ENCODE results near the gene INHBE. TPM values are rescaled to one million over a fixed set of nuclear protein-coding genes. Genes with fewer than 3 reads are reported as not detected.

The INHBE gene
- total RNA-seq, 1 experiment from 2014 or later, result 13.9 TPM

DNA sequence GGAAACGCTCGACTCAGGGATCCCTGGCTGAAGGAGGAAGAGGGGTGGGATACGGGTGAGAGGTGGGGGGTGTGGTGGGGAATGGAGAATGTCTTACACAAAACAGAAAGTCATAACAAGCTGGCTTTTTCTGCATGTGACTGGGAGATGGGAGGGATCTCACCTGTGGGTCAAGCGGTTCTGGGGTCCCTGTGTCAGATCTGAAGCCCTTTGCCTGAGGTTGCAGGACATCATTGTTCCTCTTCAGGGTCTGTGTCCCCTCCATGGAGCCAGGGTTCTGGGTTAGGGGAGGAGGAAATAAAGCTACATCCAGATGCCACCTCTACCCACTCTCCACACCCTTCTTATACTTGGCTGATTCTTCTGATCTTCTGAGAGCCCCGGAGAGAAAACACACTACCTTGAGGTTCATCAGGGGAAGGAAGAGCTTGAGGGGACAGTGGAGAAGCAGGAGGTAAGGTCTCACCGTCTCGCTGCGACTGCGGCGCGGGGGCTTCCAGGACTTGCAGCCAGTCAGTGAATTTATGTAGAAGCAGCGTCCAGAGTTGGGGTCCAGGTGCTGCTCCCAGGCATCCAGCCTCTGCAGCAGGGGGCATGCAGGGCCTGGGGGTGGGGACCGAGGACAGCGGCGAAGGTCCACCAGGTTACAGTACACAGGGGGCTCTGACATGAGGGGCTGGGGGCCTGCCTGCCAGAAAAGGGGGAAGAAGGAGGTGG, 22.0 kb downstream of the INHBE start:
- Histone ChIP-seq H3K4me1 (no peaks in the 10 kb centered on the region), H3K36me3 (ENCODE audit: control insufficient read depth, insufficient read depth, low read length) (no peaks in the 10 kb centered on the region), H3K9me3 (no peaks in the 10 kb centered on the region), H3K27me3 (replicated peaks; ENCODE audit: control insufficient read depth, insufficient read depth, low read length) (no peaks in the 10 kb centered on the region), H3K4me3 (ENCODE audit: low read depth, low read length) (no peak overlapping the region)
- H3K27me3 Mint-ChIP-seq (ENCODE audit: insufficient read depth, unreplicated experiment), result peaks cover 19% of the 10 kb centered on the region
- ChIA-PET CTCF (no interaction called here), POLR2A (interaction anchor here (0.5 kb wide), 2 partner anchors 164 to 1391 kb away, joined by 3 to 11 read pairs; no protein-coding TSS in a partner anchor)
- H3K9me3 Mint-ChIP-seq (ENCODE audit: unreplicated experiment), result no peaks in the 10 kb centered on the region
- H3K36me3 Mint-ChIP-seq (ENCODE audit: insufficient read depth, unreplicated experiment), result no peaks in the 10 kb centered on the region
- no TSS peak for BruUV-seq (replicated peaks)
- H3K4me1 Mint-ChIP-seq (ENCODE audit: low read depth, unreplicated experiment), result peaks cover 4% of the 10 kb centered on the region
- H3K4me3 Mint-ChIP-seq (ENCODE audit: unreplicated experiment), result no peak overlapping the region
- H3K27ac Mint-ChIP-seq (ENCODE audit: unreplicated experiment), result no peak overlapping the region
- no peak for DNase-seq
- TF ChIP-seq, protein P1, sequence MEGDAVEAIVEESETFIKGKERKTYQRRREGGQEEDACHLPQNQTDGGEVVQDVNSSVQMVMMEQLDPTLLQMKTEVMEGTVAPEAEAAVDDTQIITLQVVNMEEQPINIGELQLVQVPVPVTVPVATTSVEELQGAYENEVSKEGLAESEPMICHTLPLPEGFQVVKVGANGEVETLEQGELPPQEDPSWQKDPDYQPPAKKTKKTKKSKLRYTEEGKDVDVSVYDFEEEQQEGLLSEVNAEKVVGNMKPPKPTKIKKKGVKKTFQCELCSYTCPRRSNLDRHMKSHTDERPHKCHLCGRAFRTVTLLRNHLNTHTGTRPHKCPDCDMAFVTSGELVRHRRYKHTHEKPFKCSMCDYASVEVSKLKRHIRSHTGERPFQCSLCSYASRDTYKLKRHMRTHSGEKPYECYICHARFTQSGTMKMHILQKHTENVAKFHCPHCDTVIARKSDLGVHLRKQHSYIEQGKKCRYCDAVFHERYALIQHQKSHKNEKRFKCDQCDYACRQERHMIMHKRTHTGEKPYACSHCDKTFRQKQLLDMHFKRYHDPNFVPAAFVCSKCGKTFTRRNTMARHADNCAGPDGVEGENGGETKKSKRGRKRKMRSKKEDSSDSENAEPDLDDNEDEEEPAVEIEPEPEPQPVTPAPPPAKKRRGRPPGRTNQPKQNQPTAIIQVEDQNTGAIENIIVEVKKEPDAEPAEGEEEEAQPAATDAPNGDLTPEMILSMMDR (IDR thresholded peaks at IDR 0.05; ENCODE audit: insufficient read depth in 1 of 2, low read depth in 1 of 2, low read length in 1 of 2, severe bottlenecking in 1 of 2, unreplicated experiment in 1 of 2), result no peak
- intact Hi-C loops (cut with micrococcal nuclease; ENCODE audit: unreplicated experiment), result no loop called here

DNA sequence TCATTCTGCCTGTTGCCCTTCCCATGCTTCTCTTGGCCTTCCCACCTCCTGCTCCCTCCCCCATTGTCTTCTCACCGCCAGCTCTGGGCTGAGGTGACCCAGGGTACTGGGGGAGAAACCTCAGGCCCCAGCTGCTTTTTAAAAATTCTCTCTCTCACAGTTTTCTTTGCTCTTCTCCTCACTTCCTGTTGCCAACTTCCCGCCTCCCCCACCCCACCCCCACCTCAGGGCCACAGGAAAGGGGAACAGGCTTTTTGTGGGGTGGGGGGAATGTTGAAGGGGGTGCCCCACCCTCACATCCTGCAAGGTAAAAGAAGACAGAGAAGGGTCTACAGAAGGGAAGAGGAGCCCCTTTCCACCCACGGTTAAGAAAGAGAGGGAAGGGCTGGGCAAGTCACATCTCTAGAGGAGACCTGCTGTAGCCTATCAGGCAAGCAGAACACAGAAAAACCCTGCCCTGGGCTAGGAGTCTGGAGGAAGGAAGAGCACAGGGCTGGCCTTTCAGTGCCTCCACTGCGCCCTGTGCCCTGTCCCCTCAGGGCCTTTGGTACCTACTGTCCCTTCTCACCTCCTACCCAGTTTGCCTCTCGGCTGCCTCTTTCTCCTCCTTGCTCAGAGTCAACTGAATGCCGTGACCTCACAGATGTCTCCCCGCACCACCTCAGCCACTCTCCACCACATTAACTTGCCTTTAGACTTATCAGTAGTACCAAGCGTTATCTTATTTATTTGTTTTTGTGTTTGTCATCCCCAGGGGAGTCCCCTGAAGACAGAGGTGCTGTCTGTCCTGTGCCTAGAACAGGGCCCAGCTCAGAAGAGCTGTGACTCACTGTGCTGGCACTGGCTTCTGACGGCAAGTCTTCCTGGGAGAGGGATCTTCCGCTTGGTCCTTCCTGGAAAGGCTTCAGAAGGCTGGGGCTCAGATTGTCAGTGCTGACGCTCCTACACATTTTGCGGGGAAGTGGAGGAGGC, 22.9 kb downstream of the INHBE start:
- DNase-seq, result no peak
- TF ChIP-seq, protein P1 (IDR thresholded peaks at IDR 0.05; ENCODE audit: insufficient read depth in 1 of 2, low read depth in 1 of 2, low read length in 1 of 2, severe bottlenecking in 1 of 2, unreplicated experiment in 1 of 2), result no peak
- Histone ChIP-seq H3K9me3 (no peaks in the 10 kb centered on the region), H3K4me3 (ENCODE audit: low read depth, low read length) (no peak overlapping the region), H3K4me1 (no peaks in the 10 kb centered on the region), H3K27me3 (replicated peaks; ENCODE audit: control insufficient read depth, insufficient read depth, low read length) (no peaks in the 10 kb centered on the region), H3K36me3 (ENCODE audit: control insufficient read depth, insufficient read depth, low read length) (no peaks in the 10 kb centered on the region)
- Mint-ChIP-seq H3K27me3 (ENCODE audit: insufficient read depth, unreplicated experiment) (peaks cover 19% of the 10 kb centered on the region), H3K27ac (ENCODE audit: unreplicated experiment) (no peak overlapping the region), H3K4me1 (ENCODE audit: low read depth, unreplicated experiment) (peaks cover 4% of the 10 kb centered on the region), H3K36me3 (ENCODE audit: insufficient read depth, unreplicated experiment) (no peaks in the 10 kb centered on the region), H3K9me3 (ENCODE audit: unreplicated experiment) (no peaks in the 10 kb centered on the region), H3K4me3 (ENCODE audit: unreplicated experiment) (no peak overlapping the region)
- intact Hi-C loops (cut with micrococcal nuclease; ENCODE audit: unreplicated experiment), result no loop called here
- BruUV-seq (replicated peaks), result no TSS peak
- ChIA-PET CTCF (no interaction called here), POLR2A (no interaction called here)

DNA sequence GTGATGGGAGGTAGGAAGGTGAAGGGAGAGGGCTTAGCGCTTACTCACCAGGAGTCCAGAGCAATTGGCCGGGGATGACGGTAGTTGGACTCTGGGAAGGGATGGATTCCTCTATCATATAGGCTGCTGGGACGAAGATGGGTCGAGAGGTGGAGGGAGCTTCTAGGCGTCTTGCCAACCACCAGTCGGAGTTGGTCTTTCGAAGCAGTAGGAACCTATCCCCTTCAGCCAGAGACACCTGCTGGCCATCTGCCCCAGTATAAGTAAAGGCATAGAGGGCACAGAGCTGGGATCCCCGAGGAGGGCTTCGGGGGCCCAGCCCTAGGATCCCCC, 23.9 kb downstream of the INHBE start:
- Mint-ChIP-seq H3K36me3 (ENCODE audit: insufficient read depth, unreplicated experiment) (no peaks in the 10 kb centered on the region), H3K9me3 (ENCODE audit: unreplicated experiment) (no peaks in the 10 kb centered on the region), H3K27ac (ENCODE audit: unreplicated experiment) (no peak overlapping the region), H3K27me3 (ENCODE audit: insufficient read depth, unreplicated experiment) (peaks cover 19% of the 10 kb centered on the region), H3K4me3 (ENCODE audit: unreplicated experiment) (no peak overlapping the region), H3K4me1 (ENCODE audit: low read depth, unreplicated experiment) (peaks cover 11% of the 10 kb centered on the region)
- ChIA-PET POLR2A (no interaction called here), CTCF (no interaction called here)
- H3K27me3 ChIP-seq (replicated peaks; ENCODE audit: control insufficient read depth, insufficient read depth, low read length), result no peaks in the 10 kb centered on the region
- H3K4me3 ChIP-seq (ENCODE audit: low read depth, low read length), result no peak overlapping the region
- DNase-seq, result no peak
- intact Hi-C loops (cut with micrococcal nuclease; ENCODE audit: unreplicated experiment), result no loop called here
- H3K9me3 ChIP-seq, result no peaks in the 10 kb centered on the region
- H3K4me1 ChIP-seq, result no peaks in the 10 kb centered on the region
- no TSS peak for BruUV-seq (replicated peaks)
- TF ChIP-seq, protein P1 (IDR thresholded peaks at IDR 0.05; ENCODE audit: insufficient read depth in 1 of 2, low read depth in 1 of 2, low read length in 1 of 2, severe bottlenecking in 1 of 2, unreplicated experiment in 1 of 2), result no peak
- H3K36me3 ChIP-seq (ENCODE audit: control insufficient read depth, insufficient read depth, low read length), result no peaks in the 10 kb centered on the region

Data from Caco-2 (cell line).